ENCODE data around the gene CLIC6. TPM values are rescaled to one million over a fixed set of nuclear protein-coding genes. Genes with fewer than 3 reads are reported as not detected.

Gene CLIC6
- total and polyA plus RNA-seq, 9 of the 15 experiments (the other 6 are each of a cell fraction or from before 2014, with no cell fraction given), result not detected

DNA sequence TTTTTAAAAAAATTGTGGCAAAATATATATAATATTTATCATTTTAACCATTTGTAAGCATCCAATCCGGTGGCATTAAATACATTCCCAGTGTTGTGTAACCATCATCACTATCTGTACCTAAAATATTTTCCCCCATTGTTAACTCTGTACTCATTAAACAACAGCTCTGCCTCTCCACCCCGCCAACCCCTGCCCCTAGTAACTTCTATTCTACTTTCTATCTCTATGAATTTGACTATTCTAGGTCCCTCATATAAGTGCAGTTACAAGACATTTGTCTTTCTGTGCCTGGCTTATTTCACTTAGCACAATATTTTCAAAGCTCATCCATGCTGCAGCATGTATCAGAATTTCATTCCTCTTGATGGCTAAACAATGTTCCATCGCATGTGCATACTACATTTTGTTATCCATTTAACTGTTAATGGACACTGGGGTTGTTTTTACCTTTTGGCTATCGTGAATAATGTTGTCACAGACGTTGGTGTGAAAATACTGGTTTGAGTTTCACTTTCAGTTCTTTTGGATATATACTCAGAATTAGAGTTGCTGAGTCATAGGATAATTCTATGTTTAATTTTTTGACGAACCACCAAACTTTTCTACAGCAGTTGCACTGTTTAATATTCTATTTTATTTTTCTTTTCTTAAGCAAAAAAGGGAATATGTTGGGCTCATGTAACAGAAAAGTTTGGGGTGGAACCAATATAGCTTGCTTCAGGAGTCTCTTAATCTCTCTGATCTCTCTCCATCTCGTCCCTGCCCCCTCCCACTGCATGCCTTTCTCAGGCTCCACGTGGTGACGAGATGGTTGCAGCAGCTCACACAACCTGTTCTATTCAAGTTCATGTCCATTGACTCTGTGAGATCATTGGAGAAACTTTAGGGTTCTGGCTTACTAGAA lies 28.7 kb upstream of the CLIC6 start (continued):
- TF ChIP-seq TSHZ1 (CRISPR knock-in tag; IDR thresholded peaks at IDR 0.05), result no peak
- peak; percentile 85 for TF ChIP-seq NFE2 (IDR thresholded peaks at IDR 0.05; ENCODE audit: low read depth)
- no peak for TF ChIP-seq SP2 (IDR thresholded peaks at IDR 0.05; ENCODE audit: extremely low read depth, low read depth, low read length, poor library complexity, severe bottlenecking)
- TF ChIP-seq, protein P1, sequence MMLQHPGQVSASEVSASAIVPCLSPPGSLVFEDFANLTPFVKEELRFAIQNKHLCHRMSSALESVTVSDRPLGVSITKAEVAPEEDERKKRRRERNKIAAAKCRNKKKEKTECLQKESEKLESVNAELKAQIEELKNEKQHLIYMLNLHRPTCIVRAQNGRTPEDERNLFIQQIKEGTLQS (IDR thresholded peaks at IDR 0.05), result peak; percentile 33; the same call in 1 of the 2 replicates
- TF ChIP-seq, protein P1 (CRISPR knock-in tag; conservative IDR thresholded peaks at IDR 0.05), result no peak
- TF ChIP-seq SMARCE1 (IDR thresholded peaks at IDR 0.05), result peak; percentile 12; the same call in 1 of the 2 replicates
- 0 out of 2 replicates have a peak, but pooled peaks have one; percentile 41 for TF ChIP-seq ZNF12 (CRISPR knock-in tag; IDR thresholded peaks at IDR 0.05)
- TF ChIP-seq CUX1 (CRISPR knock-in tag; IDR thresholded peaks at IDR 0.05), result peak; percentile 13; the same call in 1 of the 2 replicates
- TF ChIP-seq, protein P2, sequence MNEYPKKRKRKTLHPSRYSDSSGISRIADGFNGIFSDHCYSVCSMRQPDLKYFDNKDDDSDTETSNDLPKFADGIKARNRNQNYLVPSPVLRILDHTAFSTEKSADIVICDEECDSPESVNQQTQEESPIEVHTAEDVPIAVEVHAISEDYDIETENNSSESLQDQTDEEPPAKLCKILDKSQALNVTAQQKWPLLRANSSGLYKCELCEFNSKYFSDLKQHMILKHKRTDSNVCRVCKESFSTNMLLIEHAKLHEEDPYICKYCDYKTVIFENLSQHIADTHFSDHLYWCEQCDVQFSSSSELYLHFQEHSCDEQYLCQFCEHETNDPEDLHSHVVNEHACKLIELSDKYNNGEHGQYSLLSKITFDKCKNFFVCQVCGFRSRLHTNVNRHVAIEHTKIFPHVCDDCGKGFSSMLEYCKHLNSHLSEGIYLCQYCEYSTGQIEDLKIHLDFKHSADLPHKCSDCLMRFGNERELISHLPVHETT (CRISPR knock-in tag; conservative IDR thresholded peaks at IDR 0.05 in 1 of 2, IDR thresholded peaks at IDR 0.05 in 1 of 2), result 0 out of 4 replicates have a peak, but pooled peaks of 1 of the 2 experiments have one; percentile 58
- TF ChIP-seq ATF7 (IDR thresholded peaks at IDR 0.05), result peak; percentile 51
